ENCODE results near the gene C16orf74.
A peak's percentile ranks its signal among the peaks of the same experiment; 100 is the strongest.

C16orf74 gene

GRCh38 chr16:85750827-85751697 is at the start of gene C16orf74:
Gene C16orf74, minus strand, starts transcription at chr16:85751096. Its CDS starts 15,879 bp downstream, at chr16:85735217.
- DNase-seq (ENCODE audit: low read depth in 2 of 2), result no peak

GRCh38 chr16:85800321-85800669 is 49.4 kb upstream of the C16orf74 start:
- no peak for DNase-seq (ENCODE audit: low read depth in 2 of 2)

GRCh38 chr16:85799497-85800320 is 48.8 kb upstream of the C16orf74 start, which contains the start of the genes COX4I1 and EMC8:
Gene COX4I1, plus strand, starts transcription at chr16:85799695. Its CDS starts 1,511 bp downstream, at chr16:85801206.
Gene EMC8, minus strand, starts transcription at chr16:85799544. Its CDS starts 249 bp downstream, at chr16:85799295.
- DNase-seq (ENCODE audit: low read depth in 2 of 2), result peak; percentile 83 to 84

GRCh38 chr16:85798901-85799496 is 48.1 kb upstream of the C16orf74 start:
- DNase-seq (ENCODE audit: low read depth in 2 of 2), result no peak

- DNase-seq (ENCODE audit: low read depth in 2 of 2), result no peak
These were observed 47.4 kb upstream of the C16orf74 start for GRCh38 chr16:85798283-85798776.

GRCh38 chr16:85796599-85796998 is 45.7 kb upstream of the C16orf74 start:
- DNase-seq (ENCODE audit: low read depth in 2 of 2), result no peak

GRCh38 chr16:85796152-85796551 is 45.3 kb upstream of the C16orf74 start:
- DNase-seq (ENCODE audit: low read depth in 2 of 2), result no peak

GRCh38 chr16:85794696-85795095 is 43.8 kb upstream of the C16orf74 start:
- no peak for DNase-seq (ENCODE audit: low read depth in 2 of 2)

GRCh38 chr16:85793662-85794298 is 42.9 kb upstream of the C16orf74 start:
- no peak for DNase-seq (ENCODE audit: low read depth in 2 of 2)

- DNase-seq (ENCODE audit: low read depth in 2 of 2), result no peak
These were observed 38.9 kb upstream of the C16orf74 start for GRCh38 chr16:85789773-85790172.

- no peak for DNase-seq (ENCODE audit: low read depth in 2 of 2)
These were observed 37.9 kb upstream of the C16orf74 start for GRCh38 chr16:85788819-85789218.

GRCh38 chr16:85785927-85786326 is 35.0 kb upstream of the C16orf74 start:
- no peak for DNase-seq (ENCODE audit: low read depth in 2 of 2)

GRCh38 chr16:85784813-85785212 is 33.9 kb upstream of the C16orf74 start:
- no peak for DNase-seq (ENCODE audit: low read depth in 2 of 2)

GRCh38 chr16:85783441-85783840 is 32.5 kb upstream of the C16orf74 start:
- no peak for DNase-seq (ENCODE audit: low read depth in 2 of 2)

GRCh38 chr16:85782451-85782850 is 31.6 kb upstream of the C16orf74 start:
- DNase-seq (ENCODE audit: low read depth in 2 of 2), result no peak

- DNase-seq (ENCODE audit: low read depth in 2 of 2), result no peak
These were observed 30.9 kb upstream of the C16orf74 start for GRCh38 chr16:85781695-85782370.

- DNase-seq (ENCODE audit: low read depth in 2 of 2), result no peak
These were observed 30.3 kb upstream of the C16orf74 start for GRCh38 chr16:85781156-85781555.

GRCh38 chr16:85780281-85780680 is 29.4 kb upstream of the C16orf74 start:
- DNase-seq (ENCODE audit: low read depth in 2 of 2), result no peak

GRCh38 chr16:85778873-85779272 is 28.0 kb upstream of the C16orf74 start:
- DNase-seq (ENCODE audit: low read depth in 2 of 2), result no peak

- no peak for DNase-seq (ENCODE audit: low read depth in 2 of 2)
These were observed 26.9 kb upstream of the C16orf74 start for GRCh38 chr16:85777583-85778310.
